Measurements from ENCODE around the gene CAMTA1.

Gene CAMTA1

DNA sequence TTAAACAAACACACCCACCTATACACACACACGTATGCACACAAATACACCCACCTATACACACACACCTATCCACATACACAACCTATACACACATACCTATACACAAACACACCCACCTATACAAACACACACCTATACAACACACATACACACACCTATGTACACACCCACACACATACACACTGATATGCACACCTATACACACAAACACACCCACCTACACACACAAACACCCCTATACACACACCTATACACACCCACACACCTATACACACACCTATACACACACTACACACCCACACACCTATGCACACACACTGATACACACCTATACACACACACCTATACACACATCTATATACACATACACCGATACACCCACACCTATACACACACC is 870.1 kb downstream of the CAMTA1 start:
- no peak overlapping the region for H3K4me3 ChIP-seq (ENCODE audit: low read length)
- no peaks in the 10 kb centered on the region for H3K9me3 ChIP-seq (ENCODE audit: insufficient read depth, low read depth, low read length)
- no peaks in the 10 kb centered on the region for H3K4me1 ChIP-seq (ENCODE audit: insufficient read depth, low read length)
- H3K9ac ChIP-seq (ENCODE audit: low read depth, low read length) = no peak overlapping the region
- no peaks in the 10 kb centered on the region for H3K36me3 ChIP-seq (ENCODE audit: insufficient read depth, low read depth, low read length)
- H3K27me3 ChIP-seq (ENCODE audit: insufficient read depth, low read length) = no peaks in the 10 kb centered on the region
- H3K27ac ChIP-seq (ENCODE audit: low read length) = no peak overlapping the region

DNA sequence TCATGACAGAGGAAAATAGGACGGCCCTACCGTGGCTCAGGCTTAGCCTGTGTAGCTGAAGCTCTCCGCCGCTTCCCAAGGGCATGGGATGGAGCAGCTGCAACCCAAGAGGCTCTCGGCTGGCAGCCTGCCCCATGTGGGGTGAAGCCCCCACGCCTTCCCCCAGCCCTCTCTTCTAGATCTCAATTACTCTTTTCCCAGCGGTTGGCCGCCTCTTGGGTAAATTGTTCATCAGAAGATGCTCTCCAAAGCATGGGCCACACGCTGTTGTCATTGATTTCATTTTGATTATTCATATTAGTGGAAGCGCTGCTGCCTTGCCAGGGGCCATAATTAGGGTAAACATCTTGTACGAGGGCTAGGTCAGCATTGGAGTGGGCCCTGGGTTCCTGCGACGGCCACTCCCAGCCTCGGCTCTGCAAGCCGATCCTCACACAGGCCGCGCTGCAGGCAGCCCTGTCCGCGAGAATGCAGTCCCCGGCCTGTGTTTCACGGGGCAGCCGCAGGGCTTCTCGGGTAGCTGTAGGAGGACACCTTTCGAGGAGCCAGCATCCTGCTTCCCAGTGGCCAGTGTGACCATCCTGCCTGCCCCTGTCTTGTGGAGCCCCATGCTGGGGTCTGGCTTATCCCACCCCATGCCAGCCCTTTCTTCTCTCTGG is 871.4 kb downstream of the CAMTA1 start:
- no peak overlapping the region for H3K27ac ChIP-seq (ENCODE audit: low read length)
- H3K27me3 ChIP-seq (ENCODE audit: insufficient read depth, low read length) = no peaks in the 10 kb centered on the region
- H3K4me1 ChIP-seq (ENCODE audit: insufficient read depth, low read length) = no peaks in the 10 kb centered on the region
- H3K9me3 ChIP-seq (ENCODE audit: insufficient read depth, low read depth, low read length) = no peaks in the 10 kb centered on the region
- H3K36me3 ChIP-seq (ENCODE audit: insufficient read depth, low read depth, low read length) = no peaks in the 10 kb centered on the region
- no peak overlapping the region for H3K4me3 ChIP-seq (ENCODE audit: low read length)
- H3K9ac ChIP-seq (ENCODE audit: low read depth, low read length) = no peak overlapping the region

DNA sequence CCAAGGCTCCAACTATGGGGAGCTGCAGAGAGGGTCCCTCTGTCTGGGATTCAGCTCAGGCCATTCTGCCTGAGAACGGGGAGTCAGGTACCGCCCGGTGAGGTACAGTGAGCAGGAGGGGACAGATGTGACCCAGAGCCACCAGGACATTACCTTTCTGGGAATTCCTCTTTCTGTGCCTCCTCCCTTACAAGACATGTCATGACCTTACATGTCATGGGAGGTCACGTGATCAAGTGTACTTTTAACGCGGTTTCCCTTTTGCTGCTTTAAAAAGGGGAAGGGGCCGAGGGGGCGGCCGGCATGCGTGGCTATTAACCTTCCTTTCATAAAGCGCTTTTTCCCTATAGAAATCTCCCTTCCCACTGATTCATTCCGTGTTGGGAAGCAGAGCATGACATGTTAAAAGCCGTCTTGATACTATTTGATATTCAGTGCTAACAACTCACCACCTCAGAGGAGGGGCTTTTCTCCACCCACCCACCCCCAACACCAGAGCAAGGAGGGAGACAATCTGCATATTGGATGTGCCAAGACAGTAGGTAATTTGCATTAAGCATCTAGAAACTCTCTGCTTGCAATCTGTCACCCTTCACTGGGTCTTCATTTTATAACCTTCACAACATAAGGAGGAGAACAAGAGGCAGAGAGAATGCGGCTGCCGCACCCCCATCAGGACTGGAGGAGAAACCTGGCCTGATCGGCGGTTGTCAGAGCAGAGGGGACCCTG is 872.2 kb downstream of the CAMTA1 start:
- Histone ChIP-seq H3K4me3 (ENCODE audit: low read length) (no peak overlapping the region), H3K36me3 (ENCODE audit: insufficient read depth, low read depth, low read length) (no peaks in the 10 kb centered on the region), H3K9me3 (ENCODE audit: insufficient read depth, low read depth, low read length) (no peaks in the 10 kb centered on the region), H3K27me3 (ENCODE audit: insufficient read depth, low read length) (no peaks in the 10 kb centered on the region), H3K27ac (ENCODE audit: low read length) (no peak overlapping the region), H3K9ac (ENCODE audit: low read depth, low read length) (no peak overlapping the region), H3K4me1 (ENCODE audit: insufficient read depth, low read length) (no peaks in the 10 kb centered on the region)

DNA sequence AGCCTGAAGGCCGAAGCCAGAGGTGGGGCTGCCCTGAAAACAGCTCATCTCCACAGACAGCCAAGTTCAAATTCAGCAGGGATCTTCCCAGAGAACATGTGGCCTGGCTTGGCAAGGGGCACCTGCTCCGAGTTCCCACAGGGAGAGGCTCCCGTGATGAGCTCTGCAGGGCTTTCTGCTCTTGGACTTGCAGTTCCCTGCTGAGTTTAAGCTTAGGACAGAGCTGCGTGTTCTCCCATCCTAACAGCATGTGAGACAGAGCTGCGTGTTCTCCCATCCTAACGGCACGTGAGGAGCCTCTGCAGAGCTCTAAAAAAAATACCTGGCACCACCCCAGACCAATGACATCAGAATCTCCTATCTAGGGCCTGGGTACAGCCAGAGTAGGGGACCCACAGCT is 872.8 kb downstream of the CAMTA1 start:
- H3K9me3 ChIP-seq (ENCODE audit: insufficient read depth, low read depth, low read length) = no peaks in the 10 kb centered on the region
- H3K27ac ChIP-seq (ENCODE audit: low read length) = no peak overlapping the region
- no peak overlapping the region for H3K4me3 ChIP-seq (ENCODE audit: low read length)
- no peak overlapping the region for H3K9ac ChIP-seq (ENCODE audit: low read depth, low read length)
- H3K4me1 ChIP-seq (ENCODE audit: insufficient read depth, low read length) = no peaks in the 10 kb centered on the region
- no peaks in the 10 kb centered on the region for H3K36me3 ChIP-seq (ENCODE audit: insufficient read depth, low read depth, low read length)
- H3K27me3 ChIP-seq (ENCODE audit: insufficient read depth, low read length) = no peaks in the 10 kb centered on the region

DNA sequence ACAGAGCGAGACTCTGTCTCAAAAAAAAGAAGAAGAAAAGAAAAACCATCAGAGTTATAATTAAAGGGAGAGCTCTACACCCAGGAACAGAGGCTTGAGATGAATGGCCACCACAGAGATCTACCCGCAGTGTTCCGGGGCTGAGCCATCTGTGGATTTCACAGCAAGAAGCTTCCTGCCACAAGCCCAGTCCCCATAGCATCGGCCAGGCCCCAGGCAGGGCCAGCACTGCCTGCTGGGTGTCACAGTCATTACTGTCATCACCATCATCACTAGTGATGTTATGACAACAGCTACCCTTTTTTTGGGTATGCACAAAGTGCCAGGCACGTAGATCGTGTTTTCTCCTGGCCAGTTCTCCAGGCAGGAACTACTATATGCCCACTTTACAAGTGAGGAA is 874.3 kb downstream of the CAMTA1 start:
- no peaks in the 10 kb centered on the region for H3K27me3 ChIP-seq (ENCODE audit: insufficient read depth, low read length)
- no peaks in the 10 kb centered on the region for H3K36me3 ChIP-seq (ENCODE audit: insufficient read depth, low read depth, low read length)
- H3K4me3 ChIP-seq (ENCODE audit: low read length) = no peak overlapping the region
- H3K4me1 ChIP-seq (ENCODE audit: insufficient read depth, low read length) = no peaks in the 10 kb centered on the region
- H3K27ac ChIP-seq (ENCODE audit: low read length) = no peak overlapping the region
- no peaks in the 10 kb centered on the region for H3K9me3 ChIP-seq (ENCODE audit: insufficient read depth, low read depth, low read length)
- no peak overlapping the region for H3K9ac ChIP-seq (ENCODE audit: low read depth, low read length)

DNA sequence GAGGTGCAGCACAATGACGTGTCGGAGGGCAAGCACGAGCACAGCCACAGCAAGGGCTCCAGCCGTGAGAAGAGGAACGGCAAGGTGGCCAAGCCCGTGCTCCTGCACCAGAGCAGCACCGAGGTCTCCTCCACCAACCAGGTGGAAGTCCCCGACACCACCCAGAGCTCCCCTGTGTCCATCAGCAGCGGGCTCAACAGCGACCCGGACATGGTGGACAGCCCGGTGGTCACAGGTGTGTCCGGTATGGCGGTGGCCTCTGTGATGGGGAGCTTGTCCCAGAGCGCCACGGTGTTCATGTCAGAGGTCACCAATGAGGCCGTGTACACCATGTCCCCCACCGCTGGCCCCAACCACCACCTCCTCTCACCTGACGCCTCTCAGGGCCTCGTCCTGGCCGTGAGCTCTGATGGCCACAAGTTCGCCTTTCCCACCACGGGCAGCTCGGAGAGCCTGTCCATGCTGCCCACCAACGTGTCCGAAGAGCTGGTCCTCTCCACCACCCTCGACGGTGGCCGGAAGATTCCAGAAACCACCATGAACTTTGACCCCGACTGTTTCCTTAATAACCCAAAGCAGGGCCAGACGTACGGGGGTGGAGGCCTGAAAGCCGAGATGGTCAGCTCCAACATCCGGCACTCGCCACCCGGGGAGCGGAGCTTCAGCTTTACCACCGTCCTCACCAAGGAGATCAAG is 878.3 kb downstream of the CAMTA1 start:
- Histone ChIP-seq H3K9me3 (ENCODE audit: insufficient read depth, low read depth, low read length) (no peaks in the 10 kb centered on the region), H3K9ac (ENCODE audit: low read depth, low read length) (no peak overlapping the region), H3K27ac (ENCODE audit: low read length) (no peak overlapping the region), H3K36me3 (ENCODE audit: insufficient read depth, low read depth, low read length) (no peaks in the 10 kb centered on the region), H3K4me1 (ENCODE audit: insufficient read depth, low read length) (peaks cover 4% of the 10 kb centered on the region; the same call in 1 of the 2 replicates), H3K4me3 (ENCODE audit: low read length) (no peak overlapping the region), H3K27me3 (ENCODE audit: insufficient read depth, low read length) (no peaks in the 10 kb centered on the region)

DNA sequence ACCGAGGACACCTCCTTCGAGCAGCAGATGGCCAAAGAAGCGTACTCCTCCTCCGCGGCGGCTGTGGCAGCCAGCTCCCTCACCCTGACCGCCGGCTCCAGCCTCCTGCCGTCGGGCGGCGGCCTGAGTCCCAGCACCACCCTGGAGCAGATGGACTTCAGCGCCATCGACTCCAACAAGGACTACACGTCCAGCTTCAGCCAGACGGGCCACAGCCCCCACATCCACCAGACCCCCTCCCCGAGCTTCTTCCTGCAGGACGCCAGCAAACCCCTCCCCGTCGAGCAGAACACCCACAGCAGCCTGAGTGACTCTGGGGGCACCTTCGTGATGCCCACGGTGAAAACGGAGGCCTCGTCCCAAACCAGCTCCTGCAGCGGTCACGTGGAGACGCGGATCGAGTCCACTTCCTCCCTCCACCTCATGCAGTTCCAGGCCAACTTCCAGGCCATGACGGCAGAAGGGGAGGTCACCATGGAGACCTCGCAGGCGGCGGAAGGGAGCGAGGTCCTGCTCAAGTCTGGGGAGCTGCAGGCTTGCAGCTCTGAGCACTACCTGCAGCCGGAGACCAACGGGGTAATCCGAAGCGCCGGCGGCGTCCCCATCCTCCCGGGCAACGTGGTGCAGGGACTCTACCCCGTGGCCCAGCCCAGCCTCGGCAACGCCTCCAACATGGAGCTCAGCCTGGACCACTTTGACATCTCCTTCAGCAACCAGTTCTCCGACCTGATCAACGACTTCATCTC is 879.1 kb downstream of the CAMTA1 start:
- no peaks in the 10 kb centered on the region for H3K36me3 ChIP-seq (ENCODE audit: insufficient read depth, low read depth, low read length)
- no peak overlapping the region for H3K4me3 ChIP-seq (ENCODE audit: low read length)
- no peak overlapping the region for H3K27ac ChIP-seq (ENCODE audit: low read length)
- no peak overlapping the region for H3K9ac ChIP-seq (ENCODE audit: low read depth, low read length)
- peaks cover 4% of the 10 kb centered on the region; the same call in 1 of the 2 replicates for H3K4me1 ChIP-seq (ENCODE audit: insufficient read depth, low read length)
- H3K9me3 ChIP-seq (ENCODE audit: insufficient read depth, low read depth, low read length) = no peaks in the 10 kb centered on the region
- H3K27me3 ChIP-seq (ENCODE audit: insufficient read depth, low read length) = no peaks in the 10 kb centered on the region

DNA sequence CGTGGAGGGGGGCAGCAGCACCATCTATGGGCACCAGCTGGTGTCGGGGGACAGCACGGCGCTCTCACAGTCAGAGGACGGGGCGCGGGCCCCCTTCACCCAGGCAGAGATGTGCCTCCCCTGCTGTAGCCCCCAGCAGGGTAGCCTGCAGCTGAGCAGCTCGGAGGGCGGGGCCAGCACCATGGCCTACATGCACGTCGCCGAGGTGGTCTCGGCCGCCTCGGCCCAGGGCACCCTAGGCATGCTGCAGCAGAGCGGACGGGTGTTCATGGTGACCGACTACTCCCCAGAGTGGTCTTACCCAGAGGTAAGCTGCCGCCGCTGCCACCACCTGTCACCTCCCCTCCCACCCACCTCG is 879.6 kb downstream of the CAMTA1 start:
- H3K9ac ChIP-seq (ENCODE audit: low read depth, low read length) = no peak overlapping the region
- H3K36me3 ChIP-seq (ENCODE audit: insufficient read depth, low read depth, low read length) = no peaks in the 10 kb centered on the region
- H3K27ac ChIP-seq (ENCODE audit: low read length) = no peak overlapping the region
- H3K9me3 ChIP-seq (ENCODE audit: insufficient read depth, low read depth, low read length) = no peaks in the 10 kb centered on the region
- H3K27me3 ChIP-seq (ENCODE audit: insufficient read depth, low read length) = peaks cover under 1% of the 10 kb centered on the region; the same call in 1 of the 2 replicates
- no peak overlapping the region for H3K4me3 ChIP-seq (ENCODE audit: low read length)
- H3K4me1 ChIP-seq (ENCODE audit: insufficient read depth, low read length) = peaks cover 6% of the 10 kb centered on the region; the same call in 1 of the 2 replicates

DNA sequence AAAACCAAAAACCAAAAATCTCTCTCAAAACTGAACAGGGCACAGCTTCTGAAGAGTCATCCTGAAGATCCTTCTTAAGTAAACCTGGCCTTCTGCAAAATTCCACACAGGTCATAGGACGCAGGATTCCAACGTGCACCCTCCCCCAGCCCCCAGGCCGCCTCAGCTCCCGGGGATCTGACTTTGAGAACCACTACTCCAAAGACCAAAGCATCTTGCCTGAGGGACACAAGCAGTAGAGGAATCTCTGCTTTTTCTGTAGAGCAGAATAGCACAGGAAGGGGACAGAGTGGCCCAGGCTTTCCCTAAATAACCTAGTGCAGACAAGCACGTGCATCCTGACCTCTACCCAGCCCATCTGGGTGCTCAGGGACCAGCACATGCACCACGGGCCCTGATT is 881.0 kb downstream of the CAMTA1 start:
- H3K27ac ChIP-seq (ENCODE audit: low read length) = no peak overlapping the region
- H3K9me3 ChIP-seq (ENCODE audit: insufficient read depth, low read depth, low read length) = no peaks in the 10 kb centered on the region
- no peaks in the 10 kb centered on the region for H3K36me3 ChIP-seq (ENCODE audit: insufficient read depth, low read depth, low read length)
- H3K4me3 ChIP-seq (ENCODE audit: low read length) = no peak overlapping the region
- peaks cover 10% of the 10 kb centered on the region; the same call in 1 of the 2 replicates for H3K4me1 ChIP-seq (ENCODE audit: insufficient read depth, low read length)
- H3K9ac ChIP-seq (ENCODE audit: low read depth, low read length) = no peak overlapping the region
- H3K27me3 ChIP-seq (ENCODE audit: insufficient read depth, low read length) = peaks cover 5% of the 10 kb centered on the region; the same call in 1 of the 2 replicates

DNA sequence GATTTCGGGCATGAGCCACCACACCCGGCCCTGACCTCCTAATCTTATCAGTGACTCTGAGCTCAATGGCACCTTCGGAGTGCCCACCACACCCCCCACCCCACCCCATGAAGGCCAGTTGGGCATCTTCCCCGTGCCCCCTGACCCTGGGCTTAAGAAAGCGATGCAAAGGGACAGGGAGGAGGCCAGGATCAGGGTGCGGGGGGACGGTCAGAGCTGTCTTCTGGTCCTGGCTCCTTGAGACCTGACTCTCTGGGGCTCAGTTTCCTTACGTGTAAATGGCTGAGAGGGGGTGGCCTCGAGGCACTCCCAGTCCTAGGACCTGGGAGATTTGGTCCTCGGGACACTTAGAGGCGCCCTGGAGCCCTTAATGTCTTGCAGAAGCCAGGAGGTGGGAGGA is 881.9 kb downstream of the CAMTA1 start:
- H3K9me3 ChIP-seq (ENCODE audit: insufficient read depth, low read depth, low read length) = no peaks in the 10 kb centered on the region
- H3K27ac ChIP-seq (ENCODE audit: low read length) = no peak overlapping the region
- H3K36me3 ChIP-seq (ENCODE audit: insufficient read depth, low read depth, low read length) = no peaks in the 10 kb centered on the region
- peaks cover 5% of the 10 kb centered on the region; the same call in 1 of the 2 replicates for H3K27me3 ChIP-seq (ENCODE audit: insufficient read depth, low read length)
- H3K9ac ChIP-seq (ENCODE audit: low read depth, low read length) = no peak overlapping the region
- peaks cover 10% of the 10 kb centered on the region; the same call in 1 of the 2 replicates for H3K4me1 ChIP-seq (ENCODE audit: insufficient read depth, low read length)
- H3K4me3 ChIP-seq (ENCODE audit: low read length) = no peak overlapping the region

DNA sequence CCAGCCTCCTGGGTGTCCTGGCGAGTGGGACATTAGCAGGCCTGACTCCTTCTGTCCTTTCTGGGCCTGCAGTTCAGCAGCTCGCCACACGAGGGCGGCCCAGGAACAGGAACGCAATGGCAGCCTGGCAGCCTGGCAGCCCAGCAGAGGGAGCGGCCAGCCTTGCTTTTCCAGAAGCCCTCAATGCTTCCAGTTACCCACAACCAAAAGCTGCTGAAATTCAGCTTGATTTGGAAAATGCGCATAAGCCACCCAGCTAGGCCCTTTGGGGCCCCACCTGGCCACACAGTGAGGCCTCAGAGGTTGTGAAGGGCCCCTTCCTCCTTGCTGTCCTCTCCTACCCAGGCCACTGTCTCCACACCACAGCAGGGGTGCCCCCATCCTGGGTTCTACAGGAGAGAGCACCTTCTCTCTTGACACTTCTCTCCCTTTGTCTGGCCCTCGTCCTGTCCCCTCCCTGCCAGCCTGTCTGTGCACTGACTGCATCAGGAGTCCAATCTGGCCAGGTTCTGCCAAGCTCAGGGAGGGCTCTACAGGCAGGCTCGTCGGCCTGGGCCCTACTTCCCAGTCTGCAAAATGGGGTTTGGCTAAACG is 882.5 kb downstream of the CAMTA1 start:
- no peaks in the 10 kb centered on the region for H3K36me3 ChIP-seq (ENCODE audit: insufficient read depth, low read depth, low read length)
- no peak overlapping the region for H3K9ac ChIP-seq (ENCODE audit: low read depth, low read length)
- peaks cover 10% of the 10 kb centered on the region; the same call in 1 of the 2 replicates for H3K4me1 ChIP-seq (ENCODE audit: insufficient read depth, low read length)
- peaks cover 5% of the 10 kb centered on the region; the same call in 1 of the 2 replicates for H3K27me3 ChIP-seq (ENCODE audit: insufficient read depth, low read length)
- no peak overlapping the region for H3K4me3 ChIP-seq (ENCODE audit: low read length)
- H3K27ac ChIP-seq (ENCODE audit: low read length) = no peak overlapping the region
- no peaks in the 10 kb centered on the region for H3K9me3 ChIP-seq (ENCODE audit: insufficient read depth, low read depth, low read length)
